HG03469 (cell line): ENCODE measurements around the gene SYCE1L.
"Not testable (repeated sequence)": the region's sequence is repeated elsewhere in the genome, so short reads cannot be mapped to it uniquely, and the experiment has no call there.

Experiments used
- ATAC-seq: cut with Tn5 transposase; IDR thresholded peaks from one replicate; pipeline ENCODE4 v1.9.1; 2021; ENCODE audit warnings: mild to moderate bottlenecking, moderate library complexity, moderate number of reproducible peaks; ENCODE audit not compliant: unreplicated experiment

SYCE1L gene

DNA sequence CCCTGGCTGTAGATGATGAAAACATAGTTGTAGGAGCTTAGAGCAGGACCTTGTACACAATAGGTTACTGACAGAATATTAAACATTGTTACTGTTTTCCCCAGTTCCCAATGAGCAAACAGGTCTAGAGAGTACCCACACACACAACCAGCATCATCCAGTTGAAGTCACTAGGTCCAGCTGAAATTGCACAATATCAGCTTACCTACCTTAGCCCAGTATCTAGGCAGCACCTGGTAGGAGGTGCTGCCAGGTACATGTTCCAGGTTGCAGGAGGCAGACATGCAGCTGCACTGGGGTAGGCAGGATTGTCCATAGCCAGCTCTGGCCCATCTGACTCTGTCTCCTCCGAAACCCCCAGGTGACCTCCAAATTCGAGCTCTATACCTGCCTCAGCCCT is 1.5 kb upstream of the SYCE1L start:
- ATAC-seq = no peak

DNA sequence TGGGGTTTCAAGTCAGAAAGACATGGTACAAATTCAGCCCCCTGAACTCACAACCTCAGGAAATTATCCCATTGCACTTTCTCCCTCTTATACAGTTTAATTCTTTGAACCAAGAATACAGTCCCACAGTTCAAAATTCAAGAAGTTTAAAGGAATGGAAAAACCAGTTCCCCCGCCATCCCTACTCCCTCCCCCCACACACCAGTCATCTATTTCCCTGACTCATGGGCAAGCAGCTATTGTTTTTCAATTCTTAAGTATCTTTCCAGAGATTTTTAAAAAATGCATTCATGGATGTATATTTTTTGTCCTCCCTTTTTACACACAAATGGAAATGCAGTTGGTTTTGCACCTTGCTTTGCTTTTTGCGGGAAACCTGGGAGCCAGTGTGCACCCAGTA is 7.3 kb downstream of the SYCE1L start:
- ATAC-seq = no peak

DNA sequence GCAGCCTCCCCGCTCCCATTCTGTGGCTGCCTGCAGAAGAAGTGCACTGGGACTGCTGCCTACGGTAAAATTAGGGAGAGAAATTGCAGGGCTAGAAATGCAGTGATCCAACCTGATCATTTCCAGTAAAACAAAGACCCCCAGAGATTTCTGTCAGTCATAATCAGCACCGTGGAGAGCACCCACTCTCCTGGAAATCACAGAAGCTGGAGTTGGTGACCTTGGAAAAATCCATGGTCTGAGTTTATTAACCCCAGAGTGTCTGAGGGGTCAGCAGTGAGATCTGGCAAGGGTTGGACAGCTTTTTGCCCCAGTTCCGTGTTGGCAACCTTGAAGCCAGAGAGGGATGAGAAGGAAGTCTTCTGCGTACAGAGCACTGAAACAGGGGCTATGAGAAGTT is 7.8 kb downstream of the SYCE1L start:
- ATAC-seq = no peak

DNA sequence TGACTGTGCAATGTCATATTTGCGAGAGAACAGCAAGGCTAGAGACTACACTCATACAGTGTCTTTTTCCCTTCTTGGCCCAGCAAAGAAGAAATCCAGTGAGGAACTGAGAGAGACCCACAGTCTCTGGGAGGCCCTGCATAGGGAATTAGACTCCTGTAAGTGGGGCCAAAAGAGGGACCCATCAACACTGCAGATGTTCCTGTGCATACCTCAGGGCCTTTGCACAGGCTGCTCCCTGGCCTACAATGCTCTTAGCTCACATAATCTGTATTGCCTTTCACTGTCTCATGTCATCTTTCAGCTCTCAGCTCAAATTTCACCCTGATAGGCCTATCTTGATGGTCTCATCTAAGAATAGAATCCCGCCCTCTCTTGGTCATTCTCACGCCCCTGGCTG is 9.2 kb downstream of the SYCE1L start:
- no peak for ATAC-seq

DNA sequence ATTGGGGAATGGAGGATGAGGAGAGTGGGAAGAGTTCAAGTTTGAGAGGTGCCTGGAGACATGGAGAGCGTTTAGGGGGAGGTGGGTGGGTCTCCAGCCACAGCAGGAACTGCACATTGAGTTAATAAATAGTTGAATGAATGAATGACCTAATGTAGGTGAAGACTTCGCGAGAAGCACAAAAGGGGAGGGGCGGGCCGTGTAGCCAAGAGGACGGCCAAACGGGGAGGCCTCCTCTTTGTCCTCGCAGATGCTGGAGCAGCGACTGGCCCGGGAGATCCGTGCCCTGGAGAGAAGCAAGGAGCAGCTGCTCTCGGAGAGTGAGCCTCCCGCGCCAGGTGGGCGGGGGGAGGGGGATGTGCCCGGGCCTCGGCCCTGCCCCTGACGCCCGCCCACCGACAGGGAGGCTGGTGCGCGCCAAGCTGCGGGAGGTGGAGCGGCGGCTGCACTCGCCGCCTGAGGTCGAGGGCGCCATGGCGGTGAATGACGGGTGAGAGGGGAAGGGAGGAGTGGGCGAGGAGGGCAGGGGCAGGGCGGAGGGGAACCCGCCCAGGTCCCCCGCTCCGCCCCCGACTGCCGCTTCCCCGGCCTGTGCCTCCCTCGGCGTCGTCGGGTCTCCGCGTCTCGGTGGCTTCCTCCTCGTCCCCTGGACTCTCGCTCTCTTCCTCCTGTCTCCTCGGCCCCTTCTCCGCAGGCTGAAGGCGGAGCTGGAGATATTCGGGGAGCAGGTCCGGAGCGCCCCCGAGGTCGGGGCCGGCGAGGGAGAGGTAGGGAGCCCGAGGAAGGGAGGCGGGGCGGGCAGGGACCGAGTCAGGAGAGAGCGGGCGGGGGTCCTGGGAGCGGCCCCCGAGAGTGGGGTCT is 12.9 kb downstream of the SYCE1L start:
- peak; percentile 53 for ATAC-seq

DNA sequence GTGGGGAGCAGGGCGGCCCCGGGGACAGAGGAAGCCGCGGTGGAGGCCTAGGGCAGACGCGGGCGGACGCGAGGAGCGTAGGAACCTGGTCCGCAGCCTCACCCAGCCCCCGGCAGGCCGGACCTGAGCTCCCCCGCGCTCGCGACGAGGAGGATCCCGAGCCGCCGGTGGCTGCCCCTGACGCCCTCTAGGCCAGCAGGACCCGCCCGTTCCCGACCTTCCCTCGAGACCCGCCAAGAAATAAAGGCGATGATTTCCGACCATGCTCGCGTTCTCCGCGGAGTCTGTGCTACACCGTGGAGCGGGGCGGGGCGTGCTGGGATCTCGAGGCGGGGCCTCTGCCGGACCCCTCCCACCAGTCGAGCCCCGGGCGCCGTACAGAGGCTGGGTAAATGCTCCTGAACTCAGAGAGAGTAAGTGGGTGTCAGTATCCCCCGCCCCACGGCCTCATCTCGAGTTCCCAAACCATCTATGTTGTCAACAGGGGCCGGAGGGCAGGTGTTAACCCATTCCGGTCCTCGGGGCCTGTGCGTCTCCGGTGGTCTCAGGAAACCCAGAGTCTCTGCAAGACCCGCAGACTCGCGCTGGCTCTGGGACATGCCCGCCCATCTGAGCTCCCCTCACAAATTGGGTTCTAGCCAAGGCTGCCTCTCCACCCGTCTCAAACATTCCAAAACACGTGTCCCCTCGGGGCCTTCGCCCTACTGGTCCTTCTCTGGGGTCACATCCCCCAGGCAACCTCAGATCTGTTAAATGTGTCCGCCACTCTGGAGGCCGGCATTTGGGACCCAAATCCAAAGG is 13.7 kb downstream of the SYCE1L start:
- peak; percentile 40 for ATAC-seq

DNA sequence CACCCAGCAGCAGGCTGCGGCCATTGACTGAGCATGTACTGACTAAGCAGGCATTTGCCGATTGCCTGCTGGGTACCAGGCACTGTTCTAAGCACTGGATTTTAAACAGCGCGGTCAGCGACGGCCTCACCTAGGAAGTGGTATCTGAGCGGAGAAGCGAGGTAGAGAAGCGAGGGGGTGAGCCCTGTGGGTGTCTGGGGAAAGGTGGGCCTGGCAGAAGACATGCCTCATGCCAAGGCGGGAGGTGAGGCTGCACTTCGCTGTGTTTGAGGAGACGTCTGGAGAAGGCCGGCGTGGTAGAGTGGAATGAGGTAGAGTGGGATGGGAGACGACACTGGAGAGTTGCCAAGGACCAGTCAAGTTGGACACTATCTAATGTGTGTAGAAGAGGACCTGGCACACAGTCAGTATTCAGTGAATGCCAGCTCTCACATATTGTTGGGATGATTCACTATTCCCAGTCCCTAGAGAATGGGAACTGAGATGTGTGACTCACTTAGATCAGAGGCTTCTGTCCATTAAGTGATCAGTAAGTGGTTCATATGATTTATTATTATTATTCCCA is 14.4 kb downstream of the SYCE1L start:
- ATAC-seq = no peak

DNA sequence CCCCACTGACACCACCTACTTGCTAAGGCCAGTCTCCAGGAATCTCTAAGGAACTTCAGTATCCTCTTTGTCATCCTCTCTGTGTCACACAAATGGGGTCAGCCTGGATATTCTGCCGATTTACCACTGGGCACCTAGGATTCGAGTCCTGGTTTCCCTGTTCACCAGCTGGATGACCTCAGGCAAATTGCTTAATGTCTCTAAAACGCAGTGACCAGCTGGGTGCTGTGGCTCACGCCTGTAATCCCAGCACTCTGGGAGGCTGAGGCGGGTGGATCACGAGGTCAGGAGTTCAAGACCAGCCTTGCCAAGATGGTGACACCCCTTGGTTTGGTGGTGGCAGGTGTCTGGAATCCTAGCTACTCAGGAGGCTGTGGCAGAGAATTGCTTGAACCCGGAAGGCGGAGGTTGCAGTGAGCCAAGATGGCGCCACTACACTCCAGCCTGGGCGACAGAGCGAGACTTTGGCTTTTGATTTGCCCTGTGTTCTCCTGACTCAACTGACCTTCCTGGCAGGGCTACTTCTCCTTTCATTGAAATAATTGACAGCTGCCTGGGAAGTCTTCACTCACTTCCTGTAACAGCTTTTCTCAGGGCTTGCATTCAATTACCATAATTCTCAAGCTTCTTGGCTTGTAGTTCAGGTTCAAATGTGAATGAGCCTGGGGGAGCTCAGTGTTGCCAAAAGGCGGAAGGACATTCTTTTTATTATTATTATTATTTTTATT is 15.4 kb downstream of the SYCE1L start:
- ATAC-seq = no peak

DNA sequence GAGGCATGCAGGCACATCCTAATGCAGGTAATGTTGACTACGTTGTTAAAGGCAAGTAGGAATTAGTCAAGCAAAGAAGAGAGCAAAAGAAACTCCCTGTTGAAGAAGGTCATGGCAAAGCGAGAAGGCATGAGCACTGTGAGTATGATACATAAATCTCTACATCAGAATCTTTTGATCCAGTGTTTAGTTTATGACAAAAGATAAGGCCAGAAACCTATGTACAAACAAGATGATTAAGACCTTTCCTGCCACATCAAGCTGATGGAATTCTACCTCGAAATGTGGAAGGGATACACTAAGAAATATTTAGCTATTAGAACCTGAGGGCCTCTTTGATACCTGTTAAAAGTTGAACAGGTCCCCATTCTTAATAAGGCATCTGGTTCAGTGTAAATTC is 20.2 kb downstream of the SYCE1L start:
- no peak for ATAC-seq

DNA sequence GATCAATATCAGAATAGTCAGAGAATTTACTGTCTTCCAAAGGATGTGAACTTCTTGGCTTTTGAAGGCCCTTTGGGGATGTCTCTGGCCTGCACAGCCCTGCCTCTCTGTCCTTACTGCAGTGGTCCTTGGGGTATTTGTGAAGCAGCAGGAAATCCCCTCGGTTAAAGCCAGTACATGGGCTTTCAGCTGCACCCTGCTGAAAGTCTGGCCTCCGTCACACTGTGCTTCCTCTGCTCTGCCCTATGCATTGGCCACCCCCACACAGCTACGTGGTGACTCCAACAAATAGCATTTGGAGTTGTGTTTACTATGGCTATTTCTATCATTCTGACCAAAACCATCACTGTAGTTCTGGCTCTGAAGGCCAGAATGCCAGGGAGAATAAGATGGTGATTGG is 21.2 kb downstream of the SYCE1L start:
- no peak for ATAC-seq

DNA sequence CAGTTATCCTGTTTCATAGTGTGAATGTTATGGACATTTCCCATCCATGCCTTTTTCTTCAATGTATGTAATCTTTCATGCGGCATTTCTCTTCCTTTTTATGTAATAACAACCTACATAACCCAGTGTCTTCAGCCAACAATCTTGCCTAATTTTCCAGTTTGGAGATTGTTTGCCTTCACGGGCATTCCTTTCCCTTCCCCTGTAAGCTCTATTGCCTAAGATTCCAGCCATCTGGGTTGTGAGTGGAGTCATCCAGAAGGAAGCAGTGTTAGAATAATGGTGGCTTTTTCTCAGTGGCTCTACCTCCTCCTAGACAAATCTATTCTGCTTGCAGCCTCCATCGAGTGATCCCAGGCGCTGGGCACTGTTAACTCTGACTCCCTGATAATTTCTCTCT is 22.3 kb downstream of the SYCE1L start:
- ATAC-seq = no peak

DNA sequence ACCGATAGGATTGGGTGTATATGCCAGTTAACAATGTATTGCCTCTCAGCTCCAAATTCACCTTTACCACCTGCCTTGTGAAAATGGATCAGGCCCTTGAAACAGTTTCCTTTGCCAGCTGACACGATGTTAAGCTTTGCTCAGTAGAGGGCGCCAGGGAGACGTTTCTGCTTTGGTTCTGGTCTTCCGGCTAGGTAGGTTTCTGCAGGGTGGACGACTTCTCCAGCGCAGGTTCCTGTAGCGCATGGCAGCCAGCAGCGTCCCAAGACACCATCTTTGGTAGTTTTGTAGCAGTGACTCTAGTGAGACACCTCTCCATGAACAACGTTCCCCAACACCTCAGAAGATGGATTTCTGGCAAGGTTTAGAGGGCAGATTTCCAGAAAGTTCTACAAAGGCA is 24.0 kb downstream of the SYCE1L start:
- ATAC-seq = no peak

DNA sequence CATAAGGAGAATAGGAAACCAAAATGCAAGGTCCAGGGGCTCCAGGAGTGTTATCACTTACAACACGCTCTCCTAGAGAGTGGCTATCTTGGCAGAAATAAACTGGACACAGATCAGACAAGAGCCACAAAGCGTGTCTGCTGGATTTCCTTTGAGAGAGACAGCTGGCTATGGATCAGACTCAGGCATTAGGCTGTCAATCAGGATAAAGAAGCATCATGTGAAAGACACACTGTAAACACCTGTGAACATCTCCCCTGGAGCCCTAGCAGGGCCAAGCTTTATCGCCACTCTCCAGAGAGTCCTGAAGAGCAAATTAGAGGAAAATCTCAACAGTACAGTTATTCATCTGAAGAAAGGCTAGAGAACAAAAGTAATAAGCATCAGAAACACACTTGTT is 26.0 kb downstream of the SYCE1L start:
- no peak for ATAC-seq

DNA sequence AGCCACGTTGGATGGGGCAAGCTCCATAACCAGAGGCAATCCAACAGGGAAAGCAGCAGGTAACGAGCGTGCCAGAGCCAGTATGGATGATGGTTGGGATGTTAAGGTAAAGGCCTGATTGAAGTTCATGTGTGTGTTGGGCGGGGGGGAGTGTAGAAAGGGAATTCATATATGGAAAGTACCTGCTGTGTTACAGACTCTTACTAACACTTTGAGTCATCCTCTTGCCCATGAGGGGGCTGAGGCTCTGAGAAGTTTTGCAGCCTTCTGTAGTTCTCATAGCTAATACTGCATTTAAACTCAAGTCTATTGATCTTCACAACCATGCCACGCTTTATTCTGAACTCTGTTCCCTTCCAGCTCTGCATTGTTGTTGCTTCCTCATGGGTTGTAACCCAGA is 28.5 kb downstream of the SYCE1L start:
- peak; percentile 81 for ATAC-seq

DNA sequence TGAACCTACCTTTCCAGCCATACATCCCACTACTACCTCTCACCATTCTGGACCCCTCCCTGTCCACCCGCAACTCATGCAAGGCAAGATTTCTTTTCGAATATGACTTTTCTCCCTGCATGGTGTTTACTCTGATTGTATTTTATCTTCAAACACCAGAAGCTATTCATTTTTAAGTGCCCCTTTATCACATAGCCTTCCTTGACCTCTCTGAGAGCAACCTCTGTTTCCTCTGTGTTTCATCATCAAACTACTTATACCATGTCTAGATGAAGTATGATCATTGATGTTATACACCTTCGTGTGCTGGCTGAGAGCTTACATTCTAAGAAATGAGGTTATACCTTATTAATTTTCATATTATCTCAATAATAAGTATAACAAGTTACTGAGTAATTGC is 31.8 kb downstream of the SYCE1L start:
- ATAC-seq = no peak

DNA sequence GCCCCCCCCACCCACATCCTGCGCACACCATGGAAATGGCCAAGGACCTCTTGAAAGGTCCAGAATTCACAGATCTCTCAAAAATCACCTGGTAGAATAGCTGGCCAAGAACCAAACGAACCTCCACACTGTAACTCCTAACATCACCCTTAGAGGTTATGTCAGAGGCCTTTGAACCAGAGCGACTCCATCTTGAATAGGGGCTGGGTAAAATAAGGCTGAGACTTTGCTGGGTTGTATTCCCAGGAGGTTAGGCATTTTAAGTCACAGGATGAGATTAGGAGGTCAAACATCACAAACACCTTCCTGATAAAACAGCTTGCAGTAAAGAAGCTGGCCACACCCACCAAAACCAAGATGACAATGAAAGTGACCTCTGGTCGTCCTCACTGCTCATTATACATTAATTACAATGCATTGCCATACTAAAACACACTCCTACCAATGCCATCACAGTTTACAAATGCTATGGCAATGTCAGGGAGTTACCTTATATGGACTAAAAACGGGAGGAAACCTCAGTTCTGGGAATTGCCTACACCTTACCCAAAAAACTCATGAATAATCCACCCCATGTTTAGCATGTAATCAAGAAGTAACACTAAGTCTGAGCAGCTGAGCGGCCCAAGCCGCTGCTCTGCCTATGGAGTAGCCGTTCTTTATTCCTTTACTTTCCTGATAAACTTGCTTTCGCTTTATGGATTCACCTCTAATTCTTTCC is 34.8 kb downstream of the SYCE1L start:
- ATAC-seq = no peak

DNA sequence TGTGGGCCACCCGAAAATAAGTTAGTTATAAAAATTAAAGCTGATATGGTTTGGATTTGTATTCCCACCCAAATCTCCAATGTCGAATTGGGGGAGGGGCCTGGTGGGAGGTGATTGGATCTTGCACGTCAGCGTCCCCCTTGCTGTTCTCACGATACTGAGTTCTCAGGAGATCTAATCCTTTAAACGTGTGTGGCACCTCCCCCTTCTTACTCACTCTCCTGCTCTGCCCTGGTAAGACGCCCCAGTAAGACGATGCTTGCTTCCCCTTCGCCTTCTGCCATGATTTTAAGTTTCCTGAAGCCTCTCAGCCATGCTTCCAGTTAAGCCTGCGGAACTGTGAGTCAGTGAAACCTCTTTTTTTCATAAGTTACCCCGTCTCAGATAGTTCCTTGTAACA is 35.4 kb downstream of the SYCE1L start:
- ATAC-seq = no peak

DNA sequence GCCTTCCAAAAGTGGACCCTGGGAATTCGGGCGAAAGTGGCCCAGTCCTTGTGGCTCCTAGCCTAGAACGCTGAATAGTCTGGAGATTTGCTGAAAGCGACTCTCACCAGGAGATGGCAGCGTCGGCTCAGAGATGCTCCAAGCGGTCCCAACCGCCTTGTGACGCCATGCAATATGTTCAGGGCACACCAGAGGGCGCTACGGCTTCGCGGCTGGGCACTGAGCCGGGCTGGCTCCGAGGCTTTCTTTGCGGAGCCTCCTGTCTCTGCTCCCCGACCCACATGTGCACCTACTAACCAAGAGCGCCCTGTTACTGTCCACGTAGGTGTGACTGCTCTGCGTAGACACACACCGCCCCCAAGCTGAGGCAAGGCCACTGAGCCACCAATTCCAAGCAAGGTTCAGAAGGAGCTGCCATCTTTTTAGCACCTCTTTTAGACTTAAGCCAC is 36.9 kb downstream of the SYCE1L start:
- ATAC-seq = peak; percentile 98

DNA sequence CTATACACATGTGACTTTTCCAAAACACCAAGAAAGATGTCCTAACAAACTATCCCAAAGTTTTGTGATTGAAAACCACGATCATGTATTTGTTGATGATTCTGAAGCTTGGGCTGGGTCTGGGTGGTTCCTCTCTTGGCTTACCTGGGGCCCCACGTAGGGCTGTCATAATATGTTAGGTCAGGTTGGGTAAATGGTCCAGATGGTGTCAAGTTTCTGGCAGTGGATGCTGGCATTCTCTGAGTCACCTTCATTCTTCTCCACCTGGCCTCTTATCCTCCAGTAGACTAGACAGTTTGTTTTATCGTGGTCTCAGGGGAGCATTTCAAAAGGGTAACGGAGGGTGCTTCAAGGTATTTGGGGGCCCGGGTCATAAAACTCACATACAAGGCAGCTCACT is 39.4 kb downstream of the SYCE1L start:
- ATAC-seq = no peak

DNA sequence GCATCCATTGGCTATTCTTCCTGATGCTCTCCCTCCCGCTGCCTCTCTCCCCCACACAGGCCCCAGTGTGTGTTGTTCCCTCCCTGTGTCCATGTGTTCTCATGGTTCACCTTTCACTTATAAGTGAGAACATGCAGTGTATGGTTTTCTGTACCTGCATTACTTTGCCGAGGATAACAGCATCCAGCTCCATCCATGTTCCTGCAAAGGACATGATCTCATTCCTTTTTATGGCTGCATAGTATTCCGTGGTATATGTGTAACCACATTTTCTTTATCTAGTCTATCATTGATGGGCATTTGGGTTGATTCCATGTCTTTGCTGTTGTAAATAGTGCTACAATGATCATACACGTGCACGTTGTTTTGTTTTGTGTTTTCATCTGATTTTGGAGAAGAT is 43.3 kb downstream of the SYCE1L start:
- not testable (repeated sequence) for ATAC-seq
